Anterior cingulate cortex (tissue), 58 donors: Measurements from ENCODE around the gene BTBD9.
A peak's percentile ranks its signal among the peaks of the same experiment; 100 is the strongest.

Experiments used
- DNase-seq, 58 donors: peaks; one replicate each; lab custom pipeline; 2025; lab: John Stamatoyannopoulos, UW

Gene BTBD9

DNA sequence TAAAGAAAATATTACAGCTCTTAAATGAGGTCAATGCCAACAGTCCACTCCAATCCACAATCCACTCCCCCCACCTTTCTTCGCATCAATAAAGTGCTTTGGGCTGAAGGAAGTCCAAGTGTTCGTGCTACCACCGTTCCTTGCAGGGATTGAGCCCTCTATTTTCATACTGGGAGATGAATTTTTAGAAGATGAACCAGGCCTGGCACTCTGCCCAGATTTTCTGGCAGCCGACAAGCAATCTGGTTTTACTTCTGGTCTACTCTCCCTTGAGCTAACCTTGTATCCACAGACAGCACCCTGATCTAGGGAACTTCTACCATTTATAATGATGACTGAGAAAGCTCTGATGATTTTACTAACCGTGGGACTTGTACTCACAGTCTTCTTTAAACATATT is 72.3 kb downstream of the BTBD9 start:
- peak in 32 of 58 donors; percentile 2 to 66 (median 25) for DNase-seq

DNA sequence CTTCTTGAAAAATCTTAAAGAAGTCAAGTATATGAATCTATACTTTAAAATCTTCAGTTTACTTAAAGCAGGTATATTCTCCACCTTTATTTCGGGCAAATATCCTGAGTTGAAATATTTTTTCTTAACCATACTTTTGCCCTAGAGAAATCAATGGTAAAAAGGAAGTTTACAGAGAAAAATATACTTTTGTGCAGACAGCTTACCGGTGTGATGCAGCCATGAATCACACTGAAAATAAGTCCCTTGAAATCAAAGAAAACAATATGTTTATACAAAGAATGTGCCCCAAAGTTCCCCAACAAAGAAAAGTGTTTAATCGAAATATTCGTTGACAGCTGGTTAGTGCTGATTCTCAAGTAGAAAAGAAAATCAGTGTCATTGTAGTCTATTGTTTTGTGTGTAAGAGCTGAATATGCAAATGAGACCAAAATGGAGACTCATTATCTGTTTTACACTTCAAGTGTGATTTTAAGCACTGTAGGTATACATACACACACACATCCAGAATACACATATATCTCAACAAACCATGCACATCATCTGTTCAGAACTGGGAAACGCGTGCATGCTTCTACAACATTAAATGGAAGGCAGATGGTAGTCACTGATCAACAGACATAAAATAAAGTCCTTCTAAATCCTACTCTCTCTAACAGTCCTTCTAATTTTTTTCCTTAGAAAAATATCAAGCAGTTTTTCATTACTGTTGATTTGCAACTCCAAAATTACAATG is 73.3 kb downstream of the BTBD9 start:
- no peak for DNase-seq

GRCh38 chr6:38564301-38564700 is 75.4 kb downstream of the BTBD9 start:
- no peak for DNase-seq

- DNase-seq: no peak
Observed at GRCh38 chr6:38555606-38556005, 84.1 kb downstream of the BTBD9 start.

DNA sequence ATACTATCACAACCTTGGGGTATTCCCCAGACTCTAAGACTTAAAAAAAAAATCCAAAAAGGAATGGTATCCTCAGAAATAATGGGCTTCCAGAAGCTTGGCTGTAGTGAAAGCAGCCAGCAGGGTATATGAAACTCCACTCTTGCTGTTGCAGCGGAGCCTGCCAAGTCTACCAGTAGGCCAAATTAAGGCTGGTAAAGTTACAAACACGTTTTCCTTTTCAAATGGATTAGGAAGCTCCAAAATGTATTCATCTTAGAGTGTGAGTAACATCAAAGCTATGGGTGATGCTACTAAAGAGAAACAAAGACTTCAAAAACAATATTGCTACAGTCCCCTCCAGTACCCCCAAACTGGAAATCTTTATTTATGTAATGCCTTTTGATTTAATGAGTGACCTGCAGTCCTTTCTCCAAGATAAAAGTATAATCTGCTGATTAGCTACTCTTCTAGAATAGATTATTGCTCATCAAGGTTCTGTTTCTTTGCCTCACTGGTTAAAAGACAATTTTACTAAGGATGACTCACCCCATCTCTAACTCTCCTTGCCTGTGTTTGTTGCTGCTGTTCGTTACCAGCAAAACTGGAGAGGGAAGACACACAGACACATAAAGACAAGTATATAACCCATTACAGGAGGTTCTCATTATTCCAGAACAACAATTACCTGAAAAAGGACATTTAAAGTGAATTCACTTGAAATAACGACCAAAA is 84.9 kb downstream of the BTBD9 start:
- no peak for DNase-seq

GRCh38 chr6:38554014-38554413 is 85.7 kb downstream of the BTBD9 start:
- DNase-seq: no peak

GRCh38 chr6:38552121-38552520 is 87.6 kb downstream of the BTBD9 start:
- DNase-seq: peak in 1 of 58 donors; percentile 47

DNA sequence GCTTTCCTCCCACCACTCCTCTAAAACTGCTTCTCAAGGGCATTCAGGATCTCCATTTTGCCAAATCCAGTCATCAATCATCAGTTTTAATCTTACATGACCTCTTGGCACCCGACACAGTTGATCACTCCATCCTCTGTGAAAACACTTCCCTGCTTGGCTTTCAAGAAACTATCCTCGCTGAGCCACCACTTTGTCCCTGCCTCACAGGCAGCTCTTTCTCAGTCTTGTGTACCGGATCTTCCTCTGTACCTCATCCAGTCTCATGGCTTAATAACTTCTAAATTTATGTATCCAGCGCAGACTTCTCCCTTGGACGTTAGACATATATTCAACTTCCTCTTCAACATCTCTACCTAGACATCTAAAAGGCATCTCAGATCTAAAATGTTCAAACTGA is 89.9 kb downstream of the BTBD9 start:
- DNase-seq: no peak

GRCh38 chr6:38549180-38549579 is 90.5 kb downstream of the BTBD9 start:
- no peak for DNase-seq

DNA sequence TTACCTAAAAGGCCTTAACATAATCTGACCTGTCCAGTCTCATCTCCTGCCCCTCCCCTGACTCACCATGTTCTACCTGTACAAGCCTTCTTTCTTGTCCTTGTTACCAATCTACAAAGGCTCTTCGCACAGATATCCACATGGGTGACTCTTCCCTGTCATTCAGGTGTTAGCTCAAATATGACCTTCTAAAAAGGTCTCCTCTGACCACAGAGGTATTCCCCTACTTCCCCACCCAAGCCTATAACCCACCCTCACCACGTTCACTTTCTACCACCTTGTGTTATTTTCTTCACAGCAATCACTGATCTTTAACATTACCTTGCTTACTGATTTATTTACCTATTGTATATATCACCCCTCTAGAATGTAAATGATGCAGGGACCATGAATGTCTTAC is 96.7 kb downstream of the BTBD9 start:
- no peak for DNase-seq

DNA sequence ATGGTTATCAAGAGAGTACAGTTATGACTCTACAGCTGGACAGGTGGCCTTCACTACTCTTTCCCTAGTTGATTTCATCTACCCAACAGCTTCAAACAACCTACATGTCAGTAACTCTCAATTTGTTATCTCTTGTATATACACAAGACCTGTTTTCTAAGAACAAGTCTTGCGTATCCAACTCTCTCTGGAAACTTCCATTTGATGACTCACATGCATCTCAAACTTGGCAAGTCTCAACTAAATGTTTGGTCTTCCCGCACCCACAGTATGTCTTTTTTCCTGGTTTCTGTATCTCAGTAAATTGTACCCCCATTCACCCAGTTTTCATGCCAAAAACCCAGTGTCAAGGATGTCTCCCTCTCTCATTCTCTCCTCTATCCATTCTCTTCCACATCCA is 97.7 kb downstream of the BTBD9 start:
- DNase-seq: no peak

DNA sequence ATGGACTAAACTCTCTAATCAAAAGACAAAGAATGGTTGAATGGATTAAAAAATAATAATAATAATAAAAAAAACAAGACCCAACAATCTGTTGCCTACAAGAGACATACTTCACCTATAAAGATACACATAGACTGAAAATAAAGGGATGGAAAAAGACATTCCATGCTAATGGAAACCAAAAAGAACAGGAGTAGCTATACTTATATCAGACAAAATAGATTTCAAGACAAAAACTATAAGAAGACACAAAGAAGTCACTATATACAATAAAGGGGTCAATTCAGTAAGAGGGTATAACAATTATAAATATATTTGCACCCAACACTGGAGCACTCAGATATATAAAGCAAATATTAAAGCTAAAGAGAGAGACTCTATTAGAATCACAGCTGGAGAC is 106.7 kb downstream of the BTBD9 start:
- no peak for DNase-seq

GRCh38 chr6:38531134-38531533 is 108.6 kb downstream of the BTBD9 start:
- no peak for DNase-seq

DNA sequence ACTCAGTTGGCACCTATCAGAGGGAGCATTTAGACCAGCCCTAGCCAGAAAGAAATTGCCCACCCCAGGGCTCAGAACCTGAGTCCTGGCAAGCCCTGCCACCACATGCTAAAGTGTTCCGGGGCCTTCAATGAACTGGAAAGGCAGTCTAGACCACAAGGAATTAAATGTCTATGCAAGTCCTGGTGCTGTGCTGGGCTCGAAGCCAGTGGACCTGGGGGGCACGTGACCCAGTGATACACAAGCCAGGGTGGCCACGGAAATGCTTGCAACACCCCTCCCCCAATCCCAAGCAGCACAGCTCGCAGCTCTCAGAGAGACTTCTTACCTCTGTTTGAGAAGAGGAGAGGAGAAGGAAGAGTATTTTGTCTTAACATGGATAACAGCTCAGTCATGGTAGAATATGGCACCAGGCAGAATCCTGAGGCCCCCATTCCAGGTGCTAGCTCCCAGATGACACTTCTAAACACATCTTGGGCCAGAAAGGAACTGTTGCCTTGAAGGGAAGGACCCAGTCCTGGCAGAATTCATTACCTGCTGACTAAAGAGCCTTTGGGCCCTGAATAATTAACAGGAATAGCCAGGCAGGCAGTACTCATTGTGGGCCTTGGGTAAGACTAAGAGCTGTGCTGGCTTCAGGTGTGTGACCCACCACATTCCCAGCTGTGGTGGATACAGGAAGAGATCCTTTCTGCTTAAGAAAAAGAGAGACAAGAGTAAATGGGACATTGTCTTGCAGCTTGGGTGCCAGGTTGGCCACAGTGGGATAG is 111.3 kb downstream of the BTBD9 start:
- peak in 41 of 58 donors; percentile 2 to 73 (median 26) for DNase-seq

- DNase-seq: no peak
Observed at GRCh38 chr6:38527371-38527770, 112.4 kb downstream of the BTBD9 start.

- no peak for DNase-seq
Observed at GRCh38 chr6:38525888-38526287, 113.8 kb downstream of the BTBD9 start.

- no peak for DNase-seq
Observed at GRCh38 chr6:38524436-38525145, 115.1 kb downstream of the BTBD9 start.

DNA sequence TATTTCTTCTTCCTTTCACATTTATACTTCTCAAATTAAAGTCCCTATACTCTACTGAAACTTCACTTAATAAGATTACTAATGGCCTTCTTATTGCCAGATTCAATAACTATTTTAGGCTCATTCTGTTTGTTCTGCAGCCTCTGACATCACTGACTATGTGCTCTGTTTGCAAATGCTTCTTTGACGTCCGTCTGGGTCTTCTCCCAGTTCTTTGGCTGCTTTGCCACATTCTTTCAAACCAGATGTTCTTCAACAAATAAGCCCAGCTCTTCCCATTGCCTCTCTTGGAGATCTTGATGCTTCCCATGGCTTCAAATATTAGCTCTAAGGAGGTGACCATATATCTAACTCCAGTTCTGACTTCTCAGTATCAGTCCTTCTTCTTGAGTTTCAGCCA is 117.4 kb downstream of the BTBD9 start:
- DNase-seq: peak in 4 of 58 donors; percentile 1 to 38 (median 10)

- DNase-seq: no peak
Observed at GRCh38 chr6:38518511-38519304, 121.0 kb downstream of the BTBD9 start.

DNA sequence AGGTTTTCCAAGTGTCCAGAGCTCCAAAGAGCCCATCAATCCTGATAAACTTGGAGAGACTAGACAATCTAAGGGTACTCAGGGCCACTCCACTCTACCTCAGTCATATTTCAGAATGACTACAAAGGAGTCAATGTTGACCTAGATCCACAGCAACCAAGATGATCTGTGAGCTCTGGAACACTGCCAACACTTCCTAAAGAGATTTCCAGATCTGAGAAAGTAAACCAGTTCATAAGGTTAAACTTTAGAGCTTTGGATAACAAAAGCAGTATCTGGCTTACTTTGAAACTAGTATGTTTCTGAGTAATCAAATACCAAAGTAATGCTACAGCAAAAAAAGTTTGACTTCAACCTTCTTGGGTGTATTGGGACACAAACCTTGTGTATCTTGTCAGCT is 122.7 kb downstream of the BTBD9 start:
- no peak for DNase-seq
